HG02870 (cell line): ENCODE measurements around the gene TRUB2.

ENCODE experiments used
- ATAC-seq: cut with Tn5 transposase; IDR thresholded peaks from one replicate; pipeline ENCODE4 v1.9.1; 2021; ENCODE audit warnings: mild to moderate bottlenecking, moderate library complexity; ENCODE audit not compliant: unreplicated experiment

The TRUB2 gene

GRCh38 chr9:128274245-128274644 is 48.0 kb downstream of the TRUB2 start:
- ATAC-seq, result no peak

- no peak for ATAC-seq
Measured at GRCh38 chr9:128271512-128271911, 50.7 kb downstream of the TRUB2 start.

GRCh38 chr9:128271112-128271511 is 51.1 kb downstream of the TRUB2 start:
- no peak for ATAC-seq

GRCh38 chr9:128266868-128267590 is 55.2 kb downstream of the TRUB2 start:
- ATAC-seq, result no peak

- ATAC-seq, result no peak
Measured at GRCh38 chr9:128265348-128265847, 56.8 kb downstream of the TRUB2 start.

GRCh38 chr9:128262687-128263086 is 59.6 kb downstream of the TRUB2 start:
- no peak for ATAC-seq

- ATAC-seq, result no peak
Measured at GRCh38 chr9:128260340-128260739, 61.9 kb downstream of the TRUB2 start.

GRCh38 chr9:128259156-128259555 is 63.1 kb downstream of the TRUB2 start:
- no peak for ATAC-seq

GRCh38 chr9:128258326-128258725 is 63.9 kb downstream of the TRUB2 start:
- no peak for ATAC-seq

GRCh38 chr9:128257907-128258306 is 64.3 kb downstream of the TRUB2 start:
- ATAC-seq, result no peak

GRCh38 chr9:128257086-128257825 is 65.0 kb downstream of the TRUB2 start:
- ATAC-seq, result no peak
